GM12801 (cell line): ENCODE data around the gene IRGM.

Experiments used
- TF ChIP-seq, protein P1 (sequence below): IDR thresholded peaks from one replicate; pipeline ENCODE4 v1.5.1; 2011; ENCODE audit warnings: control low read depth; ENCODE audit not compliant: insufficient read length; ENCODE audit errors: extremely low read depth

The IRGM gene

DNA sequence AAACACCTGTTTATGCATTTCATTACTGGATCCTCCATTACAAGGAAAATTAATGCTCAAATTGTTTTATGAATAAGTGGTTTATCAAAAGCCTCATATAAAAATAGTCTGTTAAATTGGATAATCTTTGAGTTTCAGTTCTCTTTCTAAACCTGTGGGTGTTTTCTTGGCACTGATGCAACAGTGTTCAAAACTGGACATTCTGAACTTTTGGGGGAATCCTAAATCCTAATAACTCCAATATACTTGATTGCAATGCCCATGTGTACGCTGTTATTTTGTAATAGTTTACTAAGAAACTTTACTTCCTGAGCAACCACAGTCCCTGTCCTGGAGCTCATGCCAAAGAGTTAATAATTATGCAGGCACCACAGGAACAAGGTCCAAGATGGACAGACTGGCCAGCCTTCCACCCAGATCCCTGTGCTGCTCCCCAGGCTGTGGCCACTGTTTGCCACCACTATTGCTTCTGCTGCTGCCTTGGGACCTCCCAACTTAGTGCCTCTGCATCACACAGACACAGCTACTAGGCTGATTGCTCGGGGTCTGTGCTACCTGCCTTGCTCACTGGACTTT is 14.0 kb downstream of the IRGM start:
- TF ChIP-seq, protein P1, sequence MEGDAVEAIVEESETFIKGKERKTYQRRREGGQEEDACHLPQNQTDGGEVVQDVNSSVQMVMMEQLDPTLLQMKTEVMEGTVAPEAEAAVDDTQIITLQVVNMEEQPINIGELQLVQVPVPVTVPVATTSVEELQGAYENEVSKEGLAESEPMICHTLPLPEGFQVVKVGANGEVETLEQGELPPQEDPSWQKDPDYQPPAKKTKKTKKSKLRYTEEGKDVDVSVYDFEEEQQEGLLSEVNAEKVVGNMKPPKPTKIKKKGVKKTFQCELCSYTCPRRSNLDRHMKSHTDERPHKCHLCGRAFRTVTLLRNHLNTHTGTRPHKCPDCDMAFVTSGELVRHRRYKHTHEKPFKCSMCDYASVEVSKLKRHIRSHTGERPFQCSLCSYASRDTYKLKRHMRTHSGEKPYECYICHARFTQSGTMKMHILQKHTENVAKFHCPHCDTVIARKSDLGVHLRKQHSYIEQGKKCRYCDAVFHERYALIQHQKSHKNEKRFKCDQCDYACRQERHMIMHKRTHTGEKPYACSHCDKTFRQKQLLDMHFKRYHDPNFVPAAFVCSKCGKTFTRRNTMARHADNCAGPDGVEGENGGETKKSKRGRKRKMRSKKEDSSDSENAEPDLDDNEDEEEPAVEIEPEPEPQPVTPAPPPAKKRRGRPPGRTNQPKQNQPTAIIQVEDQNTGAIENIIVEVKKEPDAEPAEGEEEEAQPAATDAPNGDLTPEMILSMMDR: no peak

DNA sequence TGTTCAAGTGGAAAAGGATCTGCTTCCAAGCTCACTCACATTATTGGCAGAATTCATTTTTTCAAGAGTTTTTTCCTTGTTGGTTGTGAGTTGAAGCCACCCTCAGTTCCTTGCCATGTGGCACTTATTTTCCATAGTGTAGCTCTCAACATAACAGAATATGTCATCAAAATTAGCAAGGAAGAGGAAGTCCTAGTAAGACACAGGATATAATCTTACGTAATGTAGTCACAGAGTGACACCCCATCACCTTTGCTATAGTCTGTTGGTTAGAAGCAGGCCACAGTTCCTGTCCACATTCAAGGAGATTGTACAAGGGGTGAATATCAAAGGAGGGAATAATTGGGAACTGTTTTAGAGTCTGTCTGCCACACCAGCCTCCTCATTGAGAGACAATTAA is 15.7 kb downstream of the IRGM start:
- TF ChIP-seq, protein P1: no peak

DNA sequence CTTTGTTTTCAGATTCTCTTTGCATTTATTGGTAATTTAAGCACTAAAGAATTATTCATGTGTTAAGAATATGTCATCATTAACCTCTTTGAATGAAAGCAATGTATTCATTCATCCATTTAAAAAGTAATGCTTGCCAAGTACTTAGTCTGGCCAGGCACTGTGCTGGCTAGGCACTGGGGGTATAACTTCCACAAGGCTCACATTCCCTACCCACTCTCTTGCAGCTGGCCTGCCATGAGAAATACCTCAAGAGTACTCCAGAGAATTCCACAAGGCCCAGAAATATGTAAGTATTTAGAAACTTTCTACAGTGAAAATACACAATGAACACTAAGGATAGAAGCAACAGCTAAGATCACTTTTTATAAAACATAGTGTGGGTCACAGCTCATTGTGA is 33.0 kb downstream of the IRGM start:
- TF ChIP-seq, protein P1: no peak

DNA sequence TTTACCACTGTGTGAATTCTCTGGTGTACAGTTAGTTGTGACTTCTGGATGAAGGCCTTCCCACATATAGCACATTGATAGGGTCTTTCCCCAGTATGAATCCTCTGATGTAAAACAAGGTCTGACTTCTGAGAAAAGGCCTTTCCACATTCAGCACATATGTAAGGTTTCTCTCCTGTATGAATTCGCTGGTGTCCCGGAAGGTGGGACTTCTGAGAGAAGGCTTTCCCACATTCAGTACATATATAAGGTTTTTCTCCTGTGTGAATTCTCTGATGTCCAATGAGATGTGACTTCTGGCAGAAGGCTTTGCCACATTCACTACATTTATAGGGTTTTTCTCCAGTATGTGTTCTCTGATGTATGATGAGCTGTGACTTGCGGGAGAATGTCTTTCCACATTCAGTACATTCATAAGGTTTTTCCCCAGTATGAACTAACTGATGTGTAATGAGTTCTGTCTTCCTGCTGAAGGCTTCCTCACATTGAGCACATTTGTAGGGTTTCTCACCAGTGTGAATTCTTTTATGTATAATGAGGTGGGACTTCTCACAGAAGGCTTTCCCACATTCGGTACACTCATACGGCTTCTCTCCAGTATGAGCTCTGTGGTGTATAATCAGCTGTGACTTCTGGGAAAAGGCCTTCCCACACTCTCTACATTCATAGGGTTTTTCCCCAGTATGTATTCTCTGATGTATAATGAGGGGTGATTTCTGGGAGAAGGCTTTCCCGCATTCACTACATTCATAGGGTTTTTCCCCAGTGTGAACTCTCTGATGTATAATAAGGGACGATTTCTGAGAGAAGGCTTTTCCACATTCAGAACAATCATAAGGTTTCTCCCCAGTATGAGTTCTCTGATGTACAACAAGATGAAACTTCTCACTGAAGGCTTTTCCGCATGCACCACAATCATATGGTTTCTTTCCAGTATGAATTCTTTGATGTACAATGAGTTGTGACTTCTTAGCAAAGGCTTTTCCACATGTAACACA is 49.4 kb downstream of the IRGM start:
- TF ChIP-seq, protein P1: no peak
